GM23338 (cell line): Measurements from ENCODE around the gene MELTF. TPM values are rescaled to one million over a fixed set of nuclear protein-coding genes. Genes with fewer than 3 reads are reported as not detected.

Experiments used
- ATAC-seq: fragments of 200-7000 bp; cut with Tn5 transposase; 3 replicates; pipeline ENCODE4 v1.9.1; 2020
- DNase-seq: peaks from one replicate; pipeline ENCODE4 v3.0.0-alpha.2; 2015; ENCODE audit warnings: low spot score
- H2AFZ ChIP-seq: fragments of 200-600 bp; sonication (generic); 2 replicates; pipeline ENCODE4 v1.8.0; 2016; ENCODE audit warnings: antibody characterized with exemption, mild to moderate bottlenecking, moderate library complexity
- H3F3A ChIP-seq: fragments of 200-600 bp; sonication (generic); replicated peaks from 2 replicates; pipeline ENCODE4 v1.8.0; 2017; ENCODE audit warnings: antibody characterized with exemption, mixed run types, low read depth
- H3K27ac ChIP-seq: fragments of 200-600 bp; sonication (generic); 2 replicates; pipeline ENCODE4 v1.6.1; 2016; ENCODE audit warnings: low read depth
- H3K27me3 ChIP-seq: fragments of 200-600 bp; sonication (generic); 2 replicates; pipeline ENCODE4 v1.8.0; 2016; ENCODE audit warnings: mild to moderate bottlenecking, mixed run types, moderate library complexity; ENCODE audit not compliant: insufficient read depth
- H3K36me3 ChIP-seq: fragments of 200-600 bp; sonication (generic); 2 replicates; pipeline ENCODE4 v1.8.0; 2016; ENCODE audit warnings: mild to moderate bottlenecking; ENCODE audit not compliant: insufficient read depth
- H3K4me1 ChIP-seq: fragments of 200-600 bp; sonication (generic); 2 replicates; pipeline ENCODE4 v1.8.0; 2016; ENCODE audit warnings: mild to moderate bottlenecking, moderate library complexity; ENCODE audit not compliant: insufficient read depth
- H3K4me2 ChIP-seq: fragments of 200-600 bp; sonication (generic); 2 replicates; pipeline ENCODE4 v1.7.1; 2017; ENCODE audit warnings: mixed run types
- H3K4me3 ChIP-seq: fragments of 200-600 bp; sonication (generic); 2 replicates; pipeline ENCODE4 v1.6.1; 2016; ENCODE audit warnings: mixed run types
- H3K79me2 ChIP-seq: fragments of 200-600 bp; sonication (generic); replicated peaks from 2 replicates; pipeline ENCODE4 v1.8.0; 2017; ENCODE audit warnings: mild to moderate bottlenecking; ENCODE audit not compliant: insufficient read depth
- H3K9me2 ChIP-seq: fragments of 200-600 bp; sonication (generic); 2 replicates; pipeline ENCODE4 v1.8.0; 2017; ENCODE audit not compliant: insufficient read depth
- H4K20me1 ChIP-seq: fragments of 200-600 bp; sonication (generic); replicated peaks from 2 replicates; pipeline ENCODE4 v1.8.0; 2017; ENCODE audit warnings: mild to moderate bottlenecking; ENCODE audit not compliant: insufficient read depth
- H3K27ac Mint-ChIP-seq: 2 replicates; pipeline ENCODE4 v1.8.0; 2020; ENCODE audit warnings: inconsistent platforms, mild to moderate bottlenecking, moderate library complexity, mixed read lengths
- H3K27me3 Mint-ChIP-seq: 3 replicates; pipeline ENCODE4 v1.8.0; 2022; ENCODE audit warnings: low read depth, mild to moderate bottlenecking, moderate library complexity, mixed read lengths, inconsistent platforms; ENCODE audit not compliant: insufficient read depth, poor library complexity
- H3K36me3 Mint-ChIP-seq: 3 replicates; pipeline ENCODE4 v1.8.0; 2021; ENCODE audit warnings: low read depth, mild to moderate bottlenecking, inconsistent platforms, moderate library complexity, mixed read lengths
- H3K4me1 Mint-ChIP-seq: 3 replicates; pipeline ENCODE4 v1.8.0; 2020; ENCODE audit warnings: mild to moderate bottlenecking, inconsistent platforms, mixed read lengths
- H3K4me3 Mint-ChIP-seq: 3 replicates; pipeline ENCODE4 v1.8.0; 2021; ENCODE audit warnings: moderate library complexity, mild to moderate bottlenecking, inconsistent platforms, mixed read lengths
- H3K9me3 Mint-ChIP-seq: 3 replicates; pipeline ENCODE4 v1.8.0; 2020; ENCODE audit warnings: moderate library complexity, mild to moderate bottlenecking, inconsistent platforms, mixed read lengths
- CREB1 ChIP-seq: fragments of 250-450 bp; sonication (Bioruptor Pico); IDR thresholded peaks from 2 replicates; pipeline ENCODE4 v1.5.0; 2020; ENCODE audit warnings: low read depth, mild to moderate bottlenecking, moderate library complexity
- CTCF ChIP-seq, 2 experiments: fragments of 200-600 bp in 1 of 2; sonication (generic) in 1 of 2; conservative IDR thresholded peaks; 2 replicates each; pipeline versions ENCODE4 v1.5.1 to v1.6.1; 2016 to 2017; ENCODE audit warnings: antibody characterized with exemption in 2 of 2, low read depth in 2 of 2, mild to moderate bottlenecking in 2 of 2, moderate library complexity in 1 of 2
- EZH2 ChIP-seq: fragments of 200-600 bp; sonication (generic); IDR thresholded peaks from one replicate; pipeline ENCODE4 v1.8.0; 2017; ENCODE audit warnings: antibody characterized with exemption, mild to moderate bottlenecking, low read depth; ENCODE audit not compliant: unreplicated experiment
- EZH2phosphoT487 ChIP-seq: fragments of 200-600 bp; sonication (generic); IDR thresholded peaks from one replicate; pipeline ENCODE4 v1.8.1; 2018; ENCODE audit warnings: antibody characterized with exemption; ENCODE audit not compliant: unreplicated experiment
- JUNB ChIP-seq: IDR thresholded peaks from one replicate; pipeline ENCODE4 v1.6.1; 2016; ENCODE audit warnings: antibody characterized with exemption; ENCODE audit not compliant: unreplicated experiment
- NANOG ChIP-seq: IDR thresholded peaks from 2 replicates; pipeline ENCODE4 v1.6.1; 2016; ENCODE audit warnings: antibody characterized with exemption, borderline replicate concordance
- POLR2AphosphoS5 ChIP-seq: IDR thresholded peaks from 2 replicates; pipeline ENCODE4 v1.6.1; 2016; ENCODE audit warnings: antibody characterized with exemption, low read depth
- STAT1 ChIP-seq: IDR thresholded peaks from one replicate; pipeline ENCODE4 v1.6.1; 2016; ENCODE audit warnings: antibody characterized with exemption; ENCODE audit not compliant: unreplicated experiment
- ZNF114 ChIP-seq: fragments of 250-450 bp; sonication (Bioruptor Pico); IDR thresholded peaks from 2 replicates; pipeline ENCODE4 v1.5.0; 2020; ENCODE audit warnings: mild to moderate bottlenecking, moderate library complexity
- ZNF331 ChIP-seq: fragments of 250-450 bp; sonication (Bioruptor Pico); IDR thresholded peaks from 2 replicates; pipeline ENCODE4 v1.5.0; 2020; ENCODE audit warnings: low read depth, mild to moderate bottlenecking, moderate library complexity
- ZNF462 ChIP-seq: fragments of 250-450 bp; sonication (Bioruptor Pico); IDR thresholded peaks from 2 replicates; pipeline ENCODE4 v1.5.0; 2020; ENCODE audit warnings: mild to moderate bottlenecking, moderate library complexity
- polyA plus RNA-seq: library from polyadenylated mRNA; unstranded; fragments of >200 nt; fragmentation: Nextera tagmentation; extraction: Ambion mirVana; gene quantifications from 2 replicates; pipeline ENCODE4 v1.2.1, GENCODE V29; 2016
- total RNA-seq: library from RNA; depleted of rRNA; stranded (reverse); fragments of >200 nt; shearing (Covaris generic); gene quantifications from 2 replicates; pipeline ENCODE4 v1.2.3, GENCODE V29; 2014
- TF ChIP-seq, protein P1 (sequence below): IDR thresholded peaks from 2 replicates; pipeline ENCODE4 v1.6.1; 2016; ENCODE audit warnings: antibody characterized with exemption
- TF ChIP-seq, protein P2 (sequence below): IDR thresholded peaks from one replicate; pipeline ENCODE4 v1.6.1; 2018; ENCODE audit warnings: antibody characterized with exemption; ENCODE audit not compliant: unreplicated experiment

MELTF gene
- total and polyA plus RNA-seq, 2 experiments from 2014 or later, result 1.4 to 5.2 TPM

DNA sequence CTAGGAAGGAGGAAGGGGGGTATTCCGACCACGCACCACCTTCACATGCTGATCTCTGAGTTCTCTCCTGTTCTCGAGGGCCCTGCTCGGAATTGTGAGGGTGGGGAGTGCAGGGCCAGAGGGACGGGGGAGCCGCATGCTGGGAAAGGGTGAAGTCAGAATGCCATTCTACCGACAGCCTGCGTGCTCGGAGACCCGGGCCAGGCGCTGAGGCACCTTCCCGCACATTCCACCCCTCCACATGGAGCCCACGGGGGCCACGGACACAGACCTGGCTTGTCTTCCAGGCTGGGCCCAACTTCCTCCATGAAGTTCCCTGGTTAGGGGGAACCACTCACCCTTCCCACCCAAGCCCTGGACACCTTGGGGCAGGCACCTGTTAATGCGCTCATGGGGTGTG lies 32.3 kb downstream of the MELTF start:
- Histone ChIP-seq H3K4me3 (no peak overlapping the region), H3K36me3 (no peaks in the 10 kb centered on the region), H3K9me2 (no peaks in the 10 kb centered on the region), H3K4me1 (no peaks in the 10 kb centered on the region), H3K27me3 (peaks cover 7% of the 10 kb centered on the region), H3K4me2 (no peak overlapping the region), H4K20me1 (no peaks in the 10 kb centered on the region), H3F3A (peaks cover 10% of the 10 kb centered on the region; the same call in 1 of the 2 replicates), H3K79me2 (no peaks in the 10 kb centered on the region), H3K27ac (no peak overlapping the region), H2AFZ (no peak overlapping the region)
- no peaks in the 10 kb centered on the region for H3K9me3 Mint-ChIP-seq
- peaks cover 5% of the 10 kb centered on the region; the same call in 2 of the 3 replicates for H3K4me1 Mint-ChIP-seq
- TF ChIP-seq ZNF331 (CRISPR knock-in tag) (no peak), EZH2phosphoT487 (no peak), CREB1 (CRISPR knock-in tag) (no peak), EZH2 (no peak), NANOG (no peak), ZNF114 (no peak), CTCF (conservative IDR thresholded peaks at IDR 0.05; ENCODE audit: low read depth in 2 of 2) (no peak), POLR2AphosphoS5 (no peak), JUNB (no peak), STAT1 (no peak), ZNF462 (CRISPR knock-in tag) (no peak)
- TF ChIP-seq, protein P1, sequence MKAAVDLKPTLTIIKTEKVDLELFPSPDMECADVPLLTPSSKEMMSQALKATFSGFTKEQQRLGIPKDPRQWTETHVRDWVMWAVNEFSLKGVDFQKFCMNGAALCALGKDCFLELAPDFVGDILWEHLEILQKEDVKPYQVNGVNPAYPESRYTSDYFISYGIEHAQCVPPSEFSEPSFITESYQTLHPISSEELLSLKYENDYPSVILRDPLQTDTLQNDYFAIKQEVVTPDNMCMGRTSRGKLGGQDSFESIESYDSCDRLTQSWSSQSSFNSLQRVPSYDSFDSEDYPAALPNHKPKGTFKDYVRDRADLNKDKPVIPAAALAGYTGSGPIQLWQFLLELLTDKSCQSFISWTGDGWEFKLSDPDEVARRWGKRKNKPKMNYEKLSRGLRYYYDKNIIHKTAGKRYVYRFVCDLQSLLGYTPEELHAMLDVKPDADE, result no peak
- TF ChIP-seq, protein P2, sequence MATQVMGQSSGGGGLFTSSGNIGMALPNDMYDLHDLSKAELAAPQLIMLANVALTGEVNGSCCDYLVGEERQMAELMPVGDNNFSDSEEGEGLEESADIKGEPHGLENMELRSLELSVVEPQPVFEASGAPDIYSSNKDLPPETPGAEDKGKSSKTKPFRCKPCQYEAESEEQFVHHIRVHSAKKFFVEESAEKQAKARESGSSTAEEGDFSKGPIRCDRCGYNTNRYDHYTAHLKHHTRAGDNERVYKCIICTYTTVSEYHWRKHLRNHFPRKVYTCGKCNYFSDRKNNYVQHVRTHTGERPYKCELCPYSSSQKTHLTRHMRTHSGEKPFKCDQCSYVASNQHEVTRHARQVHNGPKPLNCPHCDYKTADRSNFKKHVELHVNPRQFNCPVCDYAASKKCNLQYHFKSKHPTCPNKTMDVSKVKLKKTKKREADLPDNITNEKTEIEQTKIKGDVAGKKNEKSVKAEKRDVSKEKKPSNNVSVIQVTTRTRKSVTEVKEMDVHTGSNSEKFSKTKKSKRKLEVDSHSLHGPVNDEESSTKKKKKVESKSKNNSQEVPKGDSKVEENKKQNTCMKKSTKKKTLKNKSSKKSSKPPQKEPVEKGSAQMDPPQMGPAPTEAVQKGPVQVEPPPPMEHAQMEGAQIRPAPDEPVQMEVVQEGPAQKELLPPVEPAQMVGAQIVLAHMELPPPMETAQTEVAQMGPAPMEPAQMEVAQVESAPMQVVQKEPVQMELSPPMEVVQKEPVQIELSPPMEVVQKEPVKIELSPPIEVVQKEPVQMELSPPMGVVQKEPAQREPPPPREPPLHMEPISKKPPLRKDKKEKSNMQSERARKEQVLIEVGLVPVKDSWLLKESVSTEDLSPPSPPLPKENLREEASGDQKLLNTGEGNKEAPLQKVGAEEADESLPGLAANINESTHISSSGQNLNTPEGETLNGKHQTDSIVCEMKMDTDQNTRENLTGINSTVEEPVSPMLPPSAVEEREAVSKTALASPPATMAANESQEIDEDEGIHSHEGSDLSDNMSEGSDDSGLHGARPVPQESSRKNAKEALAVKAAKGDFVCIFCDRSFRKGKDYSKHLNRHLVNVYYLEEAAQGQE, result no peak
- H3K27me3 Mint-ChIP-seq, result peaks cover 4% of the 10 kb centered on the region
- H3K27ac Mint-ChIP-seq, result no peak overlapping the region
- H3K36me3 Mint-ChIP-seq, result no peaks in the 10 kb centered on the region; the same call in 2 of the 3 replicates
- H3K4me3 Mint-ChIP-seq, result no peak overlapping the region
- ATAC-seq (no peak), DNase-seq (no peak)
